Fibroblast of skin of right quadriceps (primary cell): ENCODE data around the gene ZNF516.

Experiments used
- DNase-seq: peaks from one replicate; pipeline ENCODE4 v3.0.0-alpha.2; 2013

The ZNF516 gene

DNA sequence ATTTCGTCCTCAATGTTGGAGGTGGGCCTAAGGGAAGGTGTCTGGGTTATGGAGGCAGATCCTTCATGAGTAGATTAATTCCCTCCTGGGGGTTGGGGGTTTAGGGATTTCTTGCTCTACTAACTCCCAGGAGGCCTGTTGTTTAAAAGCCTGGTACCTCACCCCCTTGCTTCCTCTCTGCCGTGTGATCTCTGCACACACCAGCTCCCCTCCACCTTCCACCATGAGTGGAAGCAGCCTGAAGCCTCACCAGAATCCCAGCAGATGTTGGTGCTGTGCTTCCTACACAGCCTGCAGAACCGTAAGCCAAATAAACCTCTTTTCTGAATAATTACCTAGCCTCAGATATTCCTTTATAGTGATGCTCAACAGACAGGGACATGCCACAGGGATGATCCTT, 141.5 kb downstream of the ZNF516 start:
- no peak for DNase-seq

GRCh38 chr18:76353046-76353445, 142.0 kb downstream of the ZNF516 start:
- DNase-seq, result no peak

DNA sequence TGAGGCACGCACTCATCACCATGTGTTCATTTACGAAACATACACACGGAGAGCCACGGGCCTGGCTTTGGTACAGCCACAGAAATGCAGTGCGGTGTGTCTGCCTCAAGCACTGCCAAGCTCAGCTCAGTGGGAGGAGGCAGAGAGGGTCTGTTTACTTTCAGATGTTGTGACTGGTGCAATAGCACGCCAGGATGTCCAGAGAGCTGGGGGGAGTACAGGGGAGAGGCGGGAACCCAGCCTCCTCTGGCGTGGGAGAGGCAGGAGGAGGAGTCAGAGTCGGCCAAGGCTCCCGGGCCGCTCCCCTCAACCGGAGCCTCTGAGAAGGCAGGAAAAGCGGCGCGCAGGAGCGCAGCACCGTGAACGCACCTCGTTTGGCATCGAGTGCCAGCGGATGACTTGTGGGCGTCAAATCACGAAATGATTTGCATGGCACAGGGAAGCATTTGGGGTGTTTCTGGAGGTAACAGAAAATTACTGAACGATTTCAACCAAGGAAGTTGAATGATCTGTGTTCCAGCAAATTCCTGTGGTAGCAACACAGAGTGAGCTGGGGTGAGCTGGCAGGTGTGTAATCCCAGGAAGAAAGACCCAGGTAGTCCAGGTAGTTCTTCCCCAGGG, 143.0 kb downstream of the ZNF516 start:
- DNase-seq, result peak; percentile 85

DNA sequence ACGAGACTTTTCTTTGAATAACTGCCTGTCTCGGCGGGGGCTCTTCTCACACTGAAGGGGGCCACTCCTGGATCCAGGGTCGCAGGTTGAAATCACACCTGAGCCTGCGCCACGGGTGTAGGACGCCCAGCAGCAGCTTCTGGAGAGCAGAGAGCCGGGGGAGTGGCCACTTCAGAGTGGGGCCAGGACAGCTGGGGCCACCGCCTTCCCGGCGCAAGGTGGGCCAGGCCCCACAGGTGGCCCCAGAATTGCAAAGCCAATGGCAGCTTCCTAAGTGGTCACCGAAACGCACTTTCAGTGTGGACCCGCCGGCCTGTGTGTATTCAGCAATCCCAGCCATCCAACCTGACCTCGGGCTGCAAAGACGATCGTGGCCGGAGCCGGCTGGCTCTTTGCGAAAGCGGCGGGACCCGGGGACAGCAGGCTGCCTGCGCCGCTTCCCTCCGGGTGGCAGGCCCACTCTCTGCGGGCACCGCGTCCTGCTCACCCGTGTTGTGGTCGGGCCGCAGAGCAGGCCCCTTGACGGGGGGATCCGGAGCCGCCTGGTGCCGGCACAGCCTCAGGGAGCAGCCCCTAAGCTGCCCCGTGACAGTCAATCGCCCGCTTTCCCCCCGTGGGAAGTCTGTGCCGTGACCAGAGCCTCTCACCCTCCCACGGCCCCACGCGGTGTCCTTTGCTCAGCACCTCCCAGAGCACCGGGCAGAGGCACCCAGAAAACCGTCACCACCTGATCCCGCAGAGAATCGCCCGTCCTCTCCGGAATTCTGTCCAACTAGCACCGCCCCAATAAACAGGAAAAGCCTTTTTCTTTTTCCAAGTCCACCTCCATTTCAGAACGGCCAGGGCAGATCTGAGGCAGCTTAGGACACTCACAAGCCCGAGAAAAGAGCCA, 144.7 kb downstream of the ZNF516 start:
- DNase-seq, result no peak

- DNase-seq, result peak; percentile 62
Observed at GRCh38 chr18:76349067-76349715, 145.9 kb downstream of the ZNF516 start.

- DNase-seq, result no peak
Observed at GRCh38 chr18:76348267-76349066, 146.6 kb downstream of the ZNF516 start.

DNA sequence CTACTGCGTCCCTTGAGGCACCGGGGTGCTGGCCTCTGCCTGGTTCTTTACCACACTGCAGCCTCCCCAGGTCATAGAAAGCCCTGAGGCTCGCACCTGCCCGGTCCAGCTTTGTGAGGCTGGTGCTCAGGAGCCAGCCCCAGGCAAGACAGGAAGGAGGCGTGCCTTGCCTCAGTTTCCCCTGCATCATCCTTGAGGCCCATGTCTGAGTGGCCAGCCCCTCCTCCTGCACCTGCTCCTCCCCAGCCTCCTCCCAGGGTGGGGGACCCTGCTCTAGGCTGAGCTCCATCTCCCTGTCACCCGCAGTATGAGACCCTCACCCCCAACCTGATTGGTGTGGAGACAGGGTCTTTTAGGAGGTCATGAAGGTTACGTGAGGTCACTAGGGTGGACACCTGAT, 147.7 kb downstream of the ZNF516 start:
- no peak for DNase-seq

DNA sequence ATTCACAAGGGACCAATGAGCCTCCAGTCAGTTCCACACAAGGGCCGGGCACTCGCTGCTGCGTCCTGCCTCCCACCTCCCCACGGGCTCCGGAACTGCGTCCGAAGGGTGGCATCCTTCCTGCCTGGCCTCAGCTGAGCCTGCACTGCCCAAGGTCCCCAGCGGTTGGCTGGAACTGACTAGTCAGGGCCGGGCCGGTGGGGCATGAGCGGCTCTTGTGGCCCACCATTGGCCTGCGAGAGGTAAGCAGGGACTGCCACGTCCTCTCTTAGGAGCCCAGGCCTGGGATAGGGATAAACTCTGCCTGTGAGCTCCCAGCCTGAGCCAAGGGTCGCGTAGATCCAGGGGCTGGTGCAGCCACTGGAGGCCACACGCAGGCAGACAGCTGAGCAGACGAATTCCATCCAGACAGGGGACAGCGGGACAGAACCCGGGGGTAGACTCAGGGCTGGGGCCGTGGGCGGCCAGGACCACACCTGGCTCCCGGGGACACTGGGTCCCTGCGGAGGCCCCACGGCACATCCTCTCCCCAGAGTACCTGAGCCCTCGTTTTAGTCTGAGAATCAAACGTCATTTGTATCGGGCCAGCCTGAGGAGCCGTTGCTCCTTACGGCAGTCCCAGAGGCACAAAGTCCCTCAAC, 148.4 kb downstream of the ZNF516 start:
- no peak for DNase-seq

DNA sequence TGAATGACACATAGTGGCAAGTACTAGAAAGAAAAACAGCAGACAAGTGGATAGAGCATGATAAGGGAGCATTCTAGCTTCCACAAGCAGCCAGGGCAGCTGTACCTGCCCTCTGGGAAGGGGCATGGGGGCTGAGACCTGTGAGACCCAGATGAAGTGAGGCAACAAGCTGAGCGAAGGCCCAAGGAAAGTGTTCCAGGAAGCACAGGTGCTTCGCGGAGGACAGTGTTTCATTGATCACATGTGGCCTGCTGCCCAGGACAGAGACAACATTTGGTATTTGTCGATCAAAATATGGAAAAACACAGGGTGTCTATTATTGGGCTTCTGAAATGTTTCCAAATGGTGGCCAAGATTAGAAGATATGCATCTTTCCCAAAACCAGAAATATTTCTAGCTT, 149.1 kb downstream of the ZNF516 start:
- DNase-seq, result no peak

DNA sequence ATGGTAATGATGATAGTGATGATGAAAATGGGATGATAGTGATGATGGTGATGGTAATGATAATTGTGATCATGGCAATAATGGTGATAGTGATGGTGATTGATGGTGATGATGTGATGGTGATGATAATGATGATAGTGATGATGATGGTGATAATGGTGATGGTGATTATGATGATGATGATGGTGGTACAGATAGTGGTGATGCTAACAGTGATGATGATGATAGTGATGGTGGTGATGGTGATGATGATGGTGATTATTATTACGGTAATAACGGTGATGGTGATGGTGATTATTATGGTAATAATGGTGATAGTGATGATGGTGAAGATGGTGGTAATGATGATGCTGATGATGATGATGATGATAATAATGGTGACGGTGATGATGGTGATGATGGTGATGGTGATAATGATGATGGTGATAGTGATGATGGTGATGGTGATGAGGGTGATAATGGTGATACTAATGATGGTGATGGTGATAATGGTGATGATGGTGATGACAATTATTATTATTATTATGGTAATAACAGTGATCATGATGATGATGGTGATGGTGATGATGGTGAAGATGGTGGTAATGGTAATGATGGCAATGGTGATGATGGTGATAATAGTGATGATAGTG, 151.0 kb downstream of the ZNF516 start:
- no peak for DNase-seq

DNA sequence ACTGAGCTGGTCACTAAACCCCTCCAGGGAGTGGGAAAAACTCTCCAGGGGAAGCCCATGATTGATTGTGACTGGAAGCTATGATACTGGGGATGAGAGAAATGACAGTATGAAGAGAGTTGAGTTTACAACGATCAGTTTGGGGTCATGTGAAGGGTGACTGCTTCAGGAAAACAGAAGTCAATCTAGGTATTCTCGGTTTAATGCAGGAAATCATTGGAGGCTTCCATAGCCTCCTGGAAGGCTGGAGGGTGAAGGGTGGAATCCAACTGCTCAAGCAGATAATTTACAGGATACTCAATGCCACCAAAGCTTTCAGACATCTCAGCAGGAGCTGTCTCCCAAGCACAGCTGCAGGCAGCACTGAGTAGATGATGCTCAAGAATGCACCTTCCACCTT, 154.6 kb downstream of the ZNF516 start:
- no peak for DNase-seq

- DNase-seq, result no peak
Observed at GRCh38 chr18:76339246-76339620, 155.8 kb downstream of the ZNF516 start.

DNA sequence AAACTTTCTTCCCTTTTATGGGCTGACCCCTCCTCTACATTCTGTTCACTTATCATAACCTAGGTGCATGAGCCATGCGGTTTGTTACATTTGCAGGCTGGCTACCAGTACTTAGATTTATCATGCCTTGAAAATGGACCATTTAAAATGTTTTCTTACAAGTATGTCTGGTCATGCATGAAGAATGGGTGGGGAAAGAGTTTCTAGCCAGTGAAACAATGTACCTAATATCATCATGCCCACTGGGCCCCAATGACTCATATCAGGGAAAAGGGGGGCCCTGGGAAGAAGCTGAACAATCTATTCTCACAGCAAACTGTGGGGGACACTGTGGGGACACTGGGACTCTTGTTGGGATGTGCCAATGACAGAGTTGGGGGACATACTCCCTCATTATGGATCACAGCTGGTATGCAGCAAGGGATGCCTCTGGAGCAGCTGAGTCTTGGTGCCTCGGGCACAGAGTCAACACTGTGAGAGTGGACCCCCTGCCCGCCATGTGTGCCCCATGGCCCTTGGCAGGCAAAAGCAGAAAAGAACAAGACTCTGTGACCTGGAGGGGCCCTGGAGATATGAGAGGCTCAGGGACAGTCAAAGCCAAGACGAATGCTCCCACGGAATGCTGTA, 156.3 kb downstream of the ZNF516 start:
- no peak for DNase-seq

- no peak for DNase-seq
Observed at GRCh38 chr18:76338088-76338487, 157.0 kb downstream of the ZNF516 start.

GRCh38 chr18:76335859-76336640, 159.0 kb downstream of the ZNF516 start:
- DNase-seq, result no peak

DNA sequence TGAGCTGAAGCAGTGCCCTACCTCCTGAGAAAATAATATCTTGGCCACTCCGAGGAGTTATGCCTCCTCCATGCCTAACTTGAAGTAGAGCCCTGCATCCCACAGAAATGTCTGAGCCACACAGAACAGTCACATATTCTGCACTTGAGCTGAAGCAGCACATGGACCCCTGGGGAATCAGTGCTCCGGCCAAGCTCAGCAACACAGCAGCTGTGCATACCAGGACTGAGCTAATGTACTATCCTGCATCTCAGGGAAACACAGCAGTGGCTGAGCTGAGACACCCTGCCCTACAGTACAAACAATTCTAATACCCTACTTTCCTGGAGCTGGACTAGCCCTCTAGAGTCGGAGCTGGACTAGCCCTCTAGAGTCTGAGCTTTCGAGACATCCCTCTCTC, 166.9 kb downstream of the ZNF516 start:
- DNase-seq, result no peak

- no peak for DNase-seq
Observed at GRCh38 chr18:76323891-76324290, 171.2 kb downstream of the ZNF516 start.

DNA sequence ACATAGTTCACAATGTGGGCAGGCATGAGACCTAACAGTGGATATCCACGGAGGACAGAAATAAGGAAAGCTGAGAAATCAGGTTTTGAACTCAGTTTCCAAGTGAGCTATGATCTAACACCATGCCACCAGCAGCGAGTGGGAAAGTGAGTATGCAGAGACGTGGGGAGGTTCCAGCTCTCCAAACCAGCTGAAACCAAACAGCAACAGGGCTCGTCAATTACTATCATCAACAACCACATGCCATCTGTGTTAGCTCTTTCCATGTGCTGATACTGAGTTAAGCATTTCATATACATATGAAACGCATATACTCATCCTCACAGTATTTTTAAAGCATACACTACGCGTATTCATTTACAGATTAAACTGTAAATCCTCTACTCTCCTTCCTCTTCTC, 172.4 kb downstream of the ZNF516 start:
- DNase-seq, result no peak

DNA sequence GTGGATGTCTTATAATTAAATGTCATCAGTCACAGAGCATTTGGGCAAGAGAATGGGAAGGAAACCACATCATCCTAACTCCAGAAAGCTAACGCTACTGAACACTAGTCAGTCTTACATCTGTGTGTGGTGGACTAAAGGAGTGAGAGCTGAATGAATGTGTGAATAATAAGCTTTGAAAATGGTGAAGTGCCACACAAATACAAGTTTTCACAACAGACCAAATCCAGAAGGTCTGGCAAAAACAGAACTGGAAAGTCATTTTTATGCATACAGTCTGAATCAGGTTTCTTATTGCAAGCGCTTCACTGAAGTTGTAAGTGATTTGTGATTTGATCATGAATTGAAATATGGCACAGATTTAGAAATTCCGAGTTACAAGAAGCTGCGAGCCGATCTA, 175.7 kb downstream of the ZNF516 start:
- DNase-seq, result no peak

DNA sequence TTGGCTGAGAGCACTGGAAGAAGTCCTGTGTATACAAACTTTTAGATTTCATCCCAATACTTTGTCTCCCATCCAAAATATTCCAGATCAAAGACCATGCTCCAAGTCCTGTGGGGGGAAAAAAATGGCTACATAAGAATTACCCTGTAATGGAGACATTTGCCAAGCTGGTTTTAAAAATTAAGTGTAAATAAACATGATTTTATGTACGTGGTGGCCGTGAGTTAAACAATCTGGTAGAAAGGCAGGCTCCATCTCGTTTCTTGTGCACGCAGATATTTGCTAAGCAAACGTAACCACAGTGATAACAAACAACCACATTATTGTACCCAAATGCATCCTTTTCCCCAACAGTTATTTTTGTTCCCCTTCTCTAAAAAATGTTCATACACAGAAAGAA, 176.4 kb downstream of the ZNF516 start:
- no peak for DNase-seq

DNA sequence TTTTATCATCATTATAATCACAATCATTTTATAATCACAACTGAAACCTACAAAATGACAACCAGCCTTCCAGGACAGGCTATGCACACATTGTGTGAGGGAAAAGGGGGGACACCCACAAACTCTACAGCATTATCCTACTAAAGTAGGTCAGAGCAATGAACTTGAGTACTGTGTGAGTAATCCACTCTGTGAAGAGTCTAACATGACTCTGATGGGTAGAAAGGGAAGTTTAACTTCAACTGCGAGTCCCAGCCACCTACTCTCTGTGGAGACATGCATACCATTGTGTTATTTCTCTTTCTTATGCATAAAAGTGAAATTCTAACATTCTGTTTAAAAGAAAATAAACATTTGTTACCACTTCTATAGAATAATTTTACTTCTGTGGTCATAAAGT, 177.9 kb downstream of the ZNF516 start:
- DNase-seq, result no peak
